HEK293 (cell line): ENCODE results near the gene ITPRID2.

Source experiments
- YY1 ChIP-seq: fragments of 450-650 bp; formaldehyde crosslinking; IDR thresholded peaks from 2 replicates; pipeline ENCODE4 v1.5.1; 2018; ENCODE audit warnings: missing biosample characterization, missing genetic modification characterization
- ZNF10 ChIP-seq: fragments of 450-650 bp; formaldehyde crosslinking; IDR thresholded peaks from 2 replicates; pipeline ENCODE4 v1.5.1; 2017; ENCODE audit warnings: missing biosample characterization, missing genetic modification characterization
- ZNF140 ChIP-seq: fragments of 450-650 bp; formaldehyde crosslinking; IDR thresholded peaks from 2 replicates; pipeline ENCODE4 v1.5.1; 2016; ENCODE audit warnings: missing biosample characterization, missing genetic modification characterization
- ZNF621 ChIP-seq: fragments of 450-650 bp; formaldehyde crosslinking; IDR thresholded peaks from 2 replicates; pipeline ENCODE4 v1.5.1; 2017; ENCODE audit warnings: missing biosample characterization, missing genetic modification characterization
- TF ChIP-seq, protein P1 (sequence below): fragments of 450-650 bp; formaldehyde crosslinking; IDR thresholded peaks from 2 replicates; pipeline ENCODE4 v1.5.1; 2016; ENCODE audit warnings: missing biosample characterization, missing genetic modification characterization
- TF ChIP-seq, protein P2 (sequence below): sonication (generic); formaldehyde crosslinking; IDR thresholded peaks from 2 replicates; pipeline ENCODE4 v1.8.1; 2022; ENCODE audit warnings: mild to moderate bottlenecking, moderate library complexity, missing genetic modification reagents

DNA sequence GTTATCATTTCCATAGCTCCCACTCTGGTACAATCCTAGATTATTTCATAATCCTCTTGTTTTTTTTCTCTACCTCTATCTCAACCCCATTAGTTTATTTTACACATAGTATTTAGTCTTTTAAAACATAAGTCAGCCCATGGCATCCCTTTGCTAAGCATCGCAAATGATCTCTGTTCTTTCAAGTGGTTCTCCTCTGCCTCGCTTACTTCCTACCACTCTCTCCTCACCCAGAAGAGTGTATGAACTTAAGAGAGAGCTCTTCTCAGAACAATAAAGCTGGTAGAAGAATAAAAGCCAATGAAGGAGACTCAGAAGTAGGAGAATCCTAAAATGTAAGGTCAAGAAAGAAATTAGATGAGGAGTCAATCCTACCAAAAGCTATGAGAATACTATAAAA, 12.2 kb upstream of the ITPRID2 start:
- TF ChIP-seq, protein P1, sequence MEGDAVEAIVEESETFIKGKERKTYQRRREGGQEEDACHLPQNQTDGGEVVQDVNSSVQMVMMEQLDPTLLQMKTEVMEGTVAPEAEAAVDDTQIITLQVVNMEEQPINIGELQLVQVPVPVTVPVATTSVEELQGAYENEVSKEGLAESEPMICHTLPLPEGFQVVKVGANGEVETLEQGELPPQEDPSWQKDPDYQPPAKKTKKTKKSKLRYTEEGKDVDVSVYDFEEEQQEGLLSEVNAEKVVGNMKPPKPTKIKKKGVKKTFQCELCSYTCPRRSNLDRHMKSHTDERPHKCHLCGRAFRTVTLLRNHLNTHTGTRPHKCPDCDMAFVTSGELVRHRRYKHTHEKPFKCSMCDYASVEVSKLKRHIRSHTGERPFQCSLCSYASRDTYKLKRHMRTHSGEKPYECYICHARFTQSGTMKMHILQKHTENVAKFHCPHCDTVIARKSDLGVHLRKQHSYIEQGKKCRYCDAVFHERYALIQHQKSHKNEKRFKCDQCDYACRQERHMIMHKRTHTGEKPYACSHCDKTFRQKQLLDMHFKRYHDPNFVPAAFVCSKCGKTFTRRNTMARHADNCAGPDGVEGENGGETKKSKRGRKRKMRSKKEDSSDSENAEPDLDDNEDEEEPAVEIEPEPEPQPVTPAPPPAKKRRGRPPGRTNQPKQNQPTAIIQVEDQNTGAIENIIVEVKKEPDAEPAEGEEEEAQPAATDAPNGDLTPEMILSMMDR (tag by site-specific recombination): no peak
- TF ChIP-seq ZNF621 (tag by site-specific recombination) (no peak), ZNF140 (no peak), ZNF10 (tag by site-specific recombination) (no peak), YY1 (no peak)
- TF ChIP-seq, protein P2, sequence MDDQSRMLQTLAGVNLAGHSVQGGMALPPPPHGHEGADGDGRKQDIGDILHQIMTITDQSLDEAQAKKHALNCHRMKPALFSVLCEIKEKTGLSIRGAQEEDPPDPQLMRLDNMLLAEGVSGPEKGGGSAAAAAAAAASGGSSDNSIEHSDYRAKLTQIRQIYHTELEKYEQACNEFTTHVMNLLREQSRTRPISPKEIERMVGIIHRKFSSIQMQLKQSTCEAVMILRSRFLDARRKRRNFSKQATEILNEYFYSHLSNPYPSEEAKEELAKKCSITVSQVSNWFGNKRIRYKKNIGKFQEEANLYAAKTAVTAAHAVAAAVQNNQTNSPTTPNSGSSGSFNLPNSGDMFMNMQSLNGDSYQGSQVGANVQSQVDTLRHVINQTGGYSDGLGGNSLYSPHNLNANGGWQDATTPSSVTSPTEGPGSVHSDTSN (CRISPR knock-in tag): no peak
